GM13977 (cell line): ENCODE measurements around the gene CD59.

Source experiments
- DNase-seq: peaks from one replicate; pipeline ENCODE4 v3.0.0; 2012; ENCODE audit warnings: low spot score
- CTCF ChIP-seq: IDR thresholded peaks from 2 replicates; pipeline ENCODE4 v1.5.1; 2012; ENCODE audit warnings: mild to moderate bottlenecking, control low read depth; ENCODE audit not compliant: insufficient read depth; ENCODE audit errors: extremely low read depth, missing control alignments
- in situ Hi-C: fragments of 300-500 bp; cut with MboI; formaldehyde crosslinking; loops from one replicate; pipeline ENCODE4 v1.12.0; 2022; ENCODE audit warnings: low sequenced_read_pairs, low pct_unique_long_range_greater_than_20kb, mixed read lengths, inconsistent platforms; ENCODE audit not compliant: unreplicated experiment

CD59 gene

GRCh38 chr11:33725496-33725895 lies 10.7 kb downstream of the CD59 start:
- no peak for TF ChIP-seq CTCF
- no peak for DNase-seq
- in situ Hi-C loops = no loop called here

GRCh38 chr11:33724644-33725035 lies 11.6 kb downstream of the CD59 start:
- in situ Hi-C loops = loop anchor here (25.0 kb wide), 1 partner anchor 562 kb away; the partner anchor contains the start of gene CSTF3
- TF ChIP-seq CTCF = no peak
- DNase-seq = no peak

GRCh38 chr11:33723238-33723881 lies 12.9 kb downstream of the CD59 start:
- no peak for TF ChIP-seq CTCF
- no peak for DNase-seq
- in situ Hi-C loops = loop anchor here (25.0 kb wide), 1 partner anchor 561 kb away; the partner anchor contains the start of gene CSTF3

GRCh38 chr11:33722590-33723234 lies 13.5 kb downstream of the CD59 start:
- in situ Hi-C loops = loop anchor here (25.0 kb wide), 1 partner anchor 560 kb away; the partner anchor contains the start of gene CSTF3
- peak; percentile 56 for DNase-seq
- TF ChIP-seq CTCF = no peak

- no peak for DNase-seq
- no peak for TF ChIP-seq CTCF
- in situ Hi-C loops = loop anchor here (25.0 kb wide), 1 partner anchor 560 kb away; the partner anchor contains the start of gene CSTF3
Measured at GRCh38 chr11:33721984-33722383, 14.2 kb downstream of the CD59 start.

GRCh38 chr11:33721426-33721825 lies 14.8 kb downstream of the CD59 start:
- TF ChIP-seq CTCF = no peak
- in situ Hi-C loops = loop anchor here (25.0 kb wide), 1 partner anchor 559 kb away; the partner anchor contains the start of gene CSTF3
- no peak for DNase-seq
